Adipocyte (in vitro differentiated cells): ENCODE data around the gene KMT2E.
A peak's percentile ranks its signal among the peaks of the same experiment; 100 is the strongest.

Experiments used
- DNase-seq: peaks from one replicate; pipeline ENCODE4 v3.0.0-alpha.2; 2015; ENCODE audit warnings: low read depth
- H3K27me3 ChIP-seq: replicated peaks from 2 replicates; pipeline ENCODE4 v1.7.0; 2013; ENCODE audit warnings: mild to moderate bottlenecking, low read length, moderate library complexity; ENCODE audit not compliant: control insufficient read depth, insufficient read depth
- H3K36me3 ChIP-seq: 2 replicates; pipeline ENCODE4 v1.7.0; 2013; ENCODE audit warnings: low read length, mild to moderate bottlenecking, moderate library complexity; ENCODE audit not compliant: control insufficient read depth, insufficient read depth, severe bottlenecking
- H3K4me1 ChIP-seq: 2 replicates; pipeline ENCODE4 v1.7.0; 2013; ENCODE audit warnings: mild to moderate bottlenecking, low read length, moderate library complexity; ENCODE audit not compliant: control insufficient read depth, insufficient read depth
- H3K4me3 ChIP-seq: 2 replicates; pipeline ENCODE4 v1.7.0; 2013; ENCODE audit warnings: mild to moderate bottlenecking, low read length, moderate library complexity
- H3K9ac ChIP-seq: 2 replicates; pipeline ENCODE4 v1.7.0; 2013; ENCODE audit warnings: mild to moderate bottlenecking, low read length, moderate library complexity
- H3K9me3 ChIP-seq: 2 replicates; pipeline ENCODE4 v1.7.0; 2013; ENCODE audit warnings: mild to moderate bottlenecking, low read length, moderate library complexity; ENCODE audit not compliant: control insufficient read depth

The KMT2E gene

DNA sequence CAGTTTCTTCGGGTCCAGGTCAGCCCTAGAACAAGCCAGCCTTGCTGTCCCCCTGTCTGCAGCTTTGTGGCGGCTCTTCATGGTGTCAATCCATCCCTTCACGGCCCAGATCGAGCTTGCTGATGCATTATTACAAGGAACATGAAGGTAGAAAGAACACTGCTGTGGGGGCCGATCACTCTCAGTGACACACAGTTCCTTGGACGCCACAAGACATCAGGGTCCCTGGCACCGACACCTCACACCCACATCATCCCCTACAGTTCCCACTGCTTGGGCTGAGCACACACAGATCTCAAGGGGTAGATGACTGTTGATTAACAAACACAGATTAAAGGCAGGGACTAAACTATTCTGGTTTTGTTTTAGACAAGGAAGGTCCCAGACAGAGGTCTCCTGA is 119.4 kb downstream of the KMT2E start:
- H3K4me1 ChIP-seq, result peaks cover 11% of the 10 kb centered on the region
- H3K9me3 ChIP-seq, result no peaks in the 10 kb centered on the region
- no peak overlapping the region for H3K4me3 ChIP-seq
- no peak for DNase-seq
- peaks cover 30% of the 10 kb centered on the region for H3K36me3 ChIP-seq
- H3K9ac ChIP-seq, result no peak overlapping the region
- no peaks in the 10 kb centered on the region for H3K27me3 ChIP-seq

DNA sequence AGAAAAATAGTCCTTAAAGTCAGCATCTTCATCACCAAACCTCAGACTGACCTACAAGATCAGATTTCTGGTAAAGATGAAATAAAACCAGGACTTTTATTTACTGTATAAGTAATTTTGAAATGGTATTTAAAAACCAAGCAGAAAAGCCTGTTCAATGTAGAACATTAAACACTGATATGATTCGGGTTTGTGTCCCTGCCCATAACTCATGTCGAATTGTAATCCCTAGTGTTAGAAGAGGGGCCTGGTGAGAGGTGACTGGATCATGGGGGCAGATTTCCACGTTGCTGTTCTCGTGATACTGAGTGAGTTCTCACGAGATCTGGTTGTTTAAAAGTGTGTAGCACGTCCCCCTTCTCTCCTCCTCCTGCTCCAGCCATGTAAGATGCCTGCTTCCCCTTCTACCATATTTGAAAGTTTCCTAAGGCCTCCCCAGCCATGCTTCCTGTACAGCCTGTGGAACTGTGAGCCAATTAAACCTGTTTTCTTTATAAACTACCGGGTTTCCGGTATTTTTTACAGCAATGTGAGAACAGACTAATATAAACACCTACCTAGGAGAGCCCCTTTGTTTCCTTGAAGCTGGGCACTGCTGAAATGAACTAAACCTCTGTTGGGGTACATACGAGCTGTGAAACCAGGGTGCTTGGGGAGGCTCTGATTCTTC is 120.1 kb downstream of the KMT2E start:
- H3K4me3 ChIP-seq, result no peak overlapping the region
- no peak overlapping the region for H3K9ac ChIP-seq
- H3K36me3 ChIP-seq, result peaks cover 34% of the 10 kb centered on the region
- no peaks in the 10 kb centered on the region for H3K9me3 ChIP-seq
- DNase-seq, result no peak
- H3K4me1 ChIP-seq, result peaks cover 11% of the 10 kb centered on the region
- no peaks in the 10 kb centered on the region for H3K27me3 ChIP-seq

DNA sequence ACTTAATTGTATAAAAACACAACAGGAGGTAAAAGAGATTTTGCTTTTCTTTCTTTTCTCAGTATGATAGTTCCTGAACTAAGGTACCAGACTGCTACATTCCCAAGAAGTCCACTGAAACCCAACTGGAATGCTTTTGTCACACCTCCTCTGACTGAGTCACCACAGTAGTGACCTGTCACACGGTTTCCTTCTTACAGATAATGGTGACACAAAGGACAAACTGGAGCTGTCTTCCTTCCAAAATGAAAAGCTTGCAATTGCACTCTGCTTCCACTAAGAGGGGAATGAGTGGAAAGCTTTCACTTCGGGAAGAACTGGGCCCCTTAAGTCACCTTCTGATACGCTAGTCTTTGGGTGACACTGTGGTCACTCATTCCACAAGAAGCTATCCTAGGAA is 122.2 kb downstream of the KMT2E start:
- H3K27me3 ChIP-seq, result no peaks in the 10 kb centered on the region
- H3K4me1 ChIP-seq, result peaks cover 11% of the 10 kb centered on the region
- H3K9me3 ChIP-seq, result no peaks in the 10 kb centered on the region
- H3K36me3 ChIP-seq, result peaks cover 37% of the 10 kb centered on the region
- H3K9ac ChIP-seq, result no peak overlapping the region
- no peak overlapping the region for H3K4me3 ChIP-seq
- DNase-seq, result peak; percentile 10

DNA sequence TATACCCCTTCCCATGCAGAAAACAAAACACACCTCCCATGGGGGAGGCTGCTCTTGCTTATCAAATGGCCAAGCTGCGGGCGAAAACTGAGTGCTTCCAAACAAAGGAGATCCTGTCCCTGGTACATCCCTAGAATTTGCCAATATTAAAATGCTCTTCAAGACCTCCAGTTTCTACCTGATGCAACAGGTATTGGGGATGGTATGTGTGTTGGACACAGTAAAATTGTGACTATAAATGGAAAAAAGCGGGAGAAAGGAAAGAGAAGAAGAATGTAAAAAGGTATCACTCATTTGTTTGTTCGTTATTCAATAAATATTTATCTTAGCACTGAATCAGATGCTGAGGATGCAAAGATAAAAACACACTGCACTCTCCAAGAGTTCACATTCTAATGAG is 123.9 kb downstream of the KMT2E start:
- no peak for DNase-seq
- no peaks in the 10 kb centered on the region for H3K27me3 ChIP-seq
- no peaks in the 10 kb centered on the region for H3K9me3 ChIP-seq
- no peak overlapping the region for H3K9ac ChIP-seq
- peaks cover 15% of the 10 kb centered on the region for H3K4me1 ChIP-seq
- no peak overlapping the region for H3K4me3 ChIP-seq
- peaks cover 34% of the 10 kb centered on the region for H3K36me3 ChIP-seq

DNA sequence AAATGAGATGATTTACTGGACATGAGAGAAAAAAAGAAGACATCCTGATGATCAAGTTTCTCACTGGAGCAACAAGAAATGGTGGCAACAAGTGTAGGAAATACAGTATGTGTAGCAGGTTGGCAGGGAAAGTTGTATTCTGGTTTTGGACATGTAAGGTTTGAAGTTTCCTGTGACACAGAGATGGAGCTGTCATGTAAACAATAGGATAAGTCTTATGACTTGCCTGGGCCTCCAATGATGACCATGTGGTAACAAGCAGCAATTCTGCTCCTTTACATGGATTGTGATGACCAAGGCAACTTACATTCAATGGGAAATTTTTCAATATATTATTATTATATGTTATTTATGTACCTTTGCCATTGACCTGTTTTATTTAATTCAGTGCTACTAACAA is 125.4 kb downstream of the KMT2E start:
- Histone ChIP-seq H3K36me3 (peaks cover 37% of the 10 kb centered on the region), H3K4me3 (no peak overlapping the region), H3K4me1 (peaks cover 15% of the 10 kb centered on the region), H3K27me3 (no peaks in the 10 kb centered on the region), H3K9ac (no peak overlapping the region), H3K9me3 (no peaks in the 10 kb centered on the region)
- no peak for DNase-seq

DNA sequence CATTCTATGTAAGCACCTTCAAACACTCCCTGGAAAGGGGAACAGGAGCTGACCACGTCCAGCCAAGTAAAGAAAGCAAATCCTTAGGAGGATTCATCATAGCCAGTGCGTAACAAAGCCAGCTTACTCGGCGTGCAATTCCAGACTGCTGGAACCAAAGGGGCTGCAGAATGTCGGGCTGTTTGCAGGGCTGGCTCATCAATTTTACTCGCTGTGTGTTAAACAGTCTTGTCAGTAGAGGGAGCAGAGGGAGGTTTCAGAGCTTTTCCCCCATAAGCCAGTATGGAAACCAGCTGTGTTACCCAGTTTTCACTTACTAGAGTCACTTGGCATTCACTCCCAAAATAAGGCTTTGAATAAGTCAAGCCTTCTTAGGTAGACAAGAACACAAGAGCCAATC is 127.1 kb downstream of the KMT2E start:
- H3K36me3 ChIP-seq, result peaks cover 41% of the 10 kb centered on the region
- H3K9me3 ChIP-seq, result no peaks in the 10 kb centered on the region
- H3K27me3 ChIP-seq, result no peaks in the 10 kb centered on the region
- H3K9ac ChIP-seq, result no peak overlapping the region
- H3K4me1 ChIP-seq, result peaks cover 13% of the 10 kb centered on the region
- no peak overlapping the region for H3K4me3 ChIP-seq
- DNase-seq, result peak; percentile 48

DNA sequence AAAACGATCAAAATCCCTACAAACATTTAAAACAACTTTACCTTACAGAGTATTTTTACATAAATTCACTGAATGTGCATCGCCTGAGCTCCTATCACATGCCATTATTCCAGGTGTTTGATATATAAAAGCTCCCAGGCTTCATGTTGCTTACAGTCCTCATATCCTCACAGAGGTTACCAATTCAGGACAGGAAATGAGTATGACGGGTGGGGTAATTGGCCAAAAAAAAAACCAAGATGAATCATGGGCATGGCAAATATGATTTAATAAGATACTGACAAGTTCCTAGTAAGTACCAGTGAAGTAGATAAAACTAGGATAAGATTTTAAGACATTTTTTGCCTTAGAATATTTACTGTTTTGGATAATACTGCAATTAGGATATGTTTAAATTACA is 135.8 kb downstream of the KMT2E start:
- Histone ChIP-seq H3K9me3 (no peaks in the 10 kb centered on the region), H3K9ac (no peak overlapping the region), H3K36me3 (peaks cover 7% of the 10 kb centered on the region), H3K4me3 (no peak overlapping the region), H3K27me3 (no peaks in the 10 kb centered on the region), H3K4me1 (peaks cover 5% of the 10 kb centered on the region)
- DNase-seq, result peak; percentile 45

DNA sequence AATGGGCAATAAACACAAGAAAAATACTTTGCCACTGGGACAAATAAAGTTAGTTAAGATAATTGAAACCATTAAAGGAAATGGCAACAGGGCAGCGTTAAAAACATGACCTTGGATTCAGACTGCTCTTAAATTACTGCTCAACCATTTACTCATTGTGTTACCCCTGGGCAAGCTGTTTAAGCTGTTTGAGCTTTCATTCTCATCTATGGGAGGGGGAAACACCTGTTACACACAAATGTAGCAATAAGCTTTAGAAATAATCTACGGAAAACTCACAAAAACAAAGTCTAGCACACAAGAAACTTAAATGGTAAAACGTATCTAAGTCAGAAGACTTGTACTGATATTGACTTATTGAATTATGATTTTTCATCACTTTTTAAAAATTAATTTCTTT is 137.1 kb downstream of the KMT2E start:
- Histone ChIP-seq H3K9me3 (no peaks in the 10 kb centered on the region), H3K4me1 (peaks cover 5% of the 10 kb centered on the region), H3K9ac (no peak overlapping the region), H3K27me3 (no peaks in the 10 kb centered on the region), H3K36me3 (peaks cover 7% of the 10 kb centered on the region), H3K4me3 (no peak overlapping the region)
- DNase-seq, result no peak

DNA sequence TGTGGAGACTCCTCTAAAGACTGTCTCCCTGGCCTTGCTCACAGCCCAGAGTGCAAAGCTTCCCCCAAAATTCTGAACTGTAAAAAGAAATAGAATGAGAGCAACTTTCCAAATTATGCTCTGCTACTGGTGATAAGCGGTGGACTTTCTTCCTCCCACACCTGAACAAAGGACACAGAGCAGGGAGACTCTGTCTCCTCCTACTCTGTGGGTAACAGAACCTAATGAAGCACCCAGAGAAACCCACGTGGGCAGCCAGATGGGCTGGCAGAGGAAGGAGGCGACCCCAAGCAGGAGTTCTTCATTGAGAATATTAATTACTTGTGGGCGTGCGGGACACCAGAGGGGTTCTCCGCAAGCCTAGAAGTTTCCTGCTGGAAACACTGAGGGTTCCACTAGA is 139.5 kb downstream of the KMT2E start:
- Histone ChIP-seq H3K4me3 (no peak overlapping the region), H3K9me3 (no peaks in the 10 kb centered on the region), H3K9ac (no peak overlapping the region)

DNA sequence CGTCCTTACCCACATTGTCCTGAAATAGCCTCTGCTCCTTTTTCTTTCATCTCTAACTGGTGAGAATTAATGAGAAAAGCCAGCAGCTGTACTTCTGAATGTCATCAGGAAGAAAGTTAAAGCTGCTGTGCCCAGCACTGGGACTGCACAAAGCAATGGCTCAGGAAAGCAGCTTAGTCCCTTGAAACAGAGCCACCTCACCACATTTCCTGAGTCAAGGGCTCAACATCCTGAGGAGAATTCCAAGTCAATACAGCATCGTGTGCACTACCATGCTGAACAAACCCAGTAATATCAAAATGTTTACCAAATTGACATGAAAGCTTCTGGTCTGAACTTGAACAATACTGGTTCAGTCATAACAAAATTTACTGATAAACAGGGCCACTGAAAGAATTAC is 140.1 kb downstream of the KMT2E start:
- Histone ChIP-seq H3K4me1 (peaks cover 9% of the 10 kb centered on the region), H3K9ac (no peak overlapping the region), H3K9me3 (no peaks in the 10 kb centered on the region), H3K4me3 (no peak overlapping the region), H3K36me3 (peaks cover 11% of the 10 kb centered on the region), H3K27me3 (no peaks in the 10 kb centered on the region)
- DNase-seq, result no peak

More for the DNA sequence above, 139.5 kb downstream of the KMT2E start:
- peaks cover 7% of the 10 kb centered on the region for H3K36me3 ChIP-seq
- no peaks in the 10 kb centered on the region for H3K27me3 ChIP-seq
- DNase-seq, result no peak
- peaks cover 9% of the 10 kb centered on the region for H3K4me1 ChIP-seq

DNA sequence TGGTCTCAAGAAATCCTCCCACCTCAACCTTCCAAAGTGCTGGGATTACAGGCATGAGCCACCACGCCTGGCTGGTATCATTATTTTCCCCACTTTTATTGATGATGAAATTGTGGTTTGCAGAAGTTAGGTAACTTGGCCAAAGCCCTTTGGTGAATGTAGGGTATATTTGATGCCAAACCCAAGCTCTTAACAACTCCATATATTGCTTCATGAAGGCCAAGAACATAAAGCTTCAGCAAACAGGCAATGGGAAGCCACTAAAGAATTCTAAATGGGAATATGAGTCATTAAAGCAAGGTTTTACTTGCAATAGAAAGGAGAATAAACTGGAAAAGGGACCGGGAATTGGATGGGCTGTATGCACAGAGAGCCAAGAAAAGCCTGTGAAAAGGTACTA is 142.7 kb downstream of the KMT2E start:
- Histone ChIP-seq H3K27me3 (no peaks in the 10 kb centered on the region), H3K36me3 (peaks cover 18% of the 10 kb centered on the region), H3K9me3 (no peaks in the 10 kb centered on the region), H3K4me3 (no peak overlapping the region), H3K4me1 (peaks cover 4% of the 10 kb centered on the region), H3K9ac (no peak overlapping the region)
- DNase-seq, result no peak

DNA sequence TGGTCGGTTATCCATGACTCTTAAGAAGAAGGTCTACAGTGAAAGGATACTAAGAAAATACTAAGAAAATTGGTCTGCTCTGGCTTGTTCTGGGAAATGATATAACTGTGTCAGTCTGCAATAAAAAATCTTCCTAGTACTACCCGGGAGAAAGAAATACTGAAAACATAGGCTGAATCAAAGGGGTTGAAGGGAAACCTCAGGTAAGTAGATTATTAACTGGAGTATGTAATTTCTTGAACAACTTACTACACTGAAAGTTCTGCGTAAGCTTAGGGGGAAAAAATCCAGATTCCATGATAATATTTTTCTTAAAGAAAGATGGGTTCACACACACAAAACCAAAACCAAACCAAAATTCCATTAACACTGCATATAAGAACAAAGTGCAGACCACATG is 143.3 kb downstream of the KMT2E start:
- H3K4me3 ChIP-seq, result no peak overlapping the region

More for the DNA sequence above, 143.3 kb downstream of the KMT2E start:
- no peaks in the 10 kb centered on the region for H3K9me3 ChIP-seq
- H3K9ac ChIP-seq, result no peak overlapping the region
- peaks cover 4% of the 10 kb centered on the region for H3K4me1 ChIP-seq
- DNase-seq, result no peak
- H3K27me3 ChIP-seq, result no peaks in the 10 kb centered on the region
- peaks cover 18% of the 10 kb centered on the region for H3K36me3 ChIP-seq
